PC-3 (cell line): ENCODE data around the gene WDR76.

Experiments used
- CTCF ChIP-seq: fragments of 300-600 bp; sonication (generic); conservative IDR thresholded peaks from 2 replicates; pipeline ENCODE4 v1.5.1; 2017; ENCODE audit warnings: antibody characterized with exemption, low read depth, mild to moderate bottlenecking, low read length
- EZH2 ChIP-seq: fragments of 300-600 bp; sonication (generic); IDR thresholded peaks from one replicate; pipeline ENCODE4 v1.6.1; 2017; ENCODE audit warnings: antibody characterized with exemption, mild to moderate bottlenecking, low read length; ENCODE audit not compliant: unreplicated experiment
- EZH2phosphoT487 ChIP-seq: fragments of 300-600 bp; sonication (generic); IDR thresholded peaks from 2 replicates; pipeline ENCODE4 v1.6.1; 2018; ENCODE audit warnings: mild to moderate bottlenecking, antibody characterized with exemption, low read length, borderline replicate concordance

- TF ChIP-seq CTCF = no peak
- no peak for TF ChIP-seq EZH2
- no peak for TF ChIP-seq EZH2phosphoT487
Measured at GRCh38 chr15:43789409-43789808, 37.4 kb upstream of the WDR76 start.
